ENCODE measurements around the gene TENT5C.

Gene TENT5C

DNA sequence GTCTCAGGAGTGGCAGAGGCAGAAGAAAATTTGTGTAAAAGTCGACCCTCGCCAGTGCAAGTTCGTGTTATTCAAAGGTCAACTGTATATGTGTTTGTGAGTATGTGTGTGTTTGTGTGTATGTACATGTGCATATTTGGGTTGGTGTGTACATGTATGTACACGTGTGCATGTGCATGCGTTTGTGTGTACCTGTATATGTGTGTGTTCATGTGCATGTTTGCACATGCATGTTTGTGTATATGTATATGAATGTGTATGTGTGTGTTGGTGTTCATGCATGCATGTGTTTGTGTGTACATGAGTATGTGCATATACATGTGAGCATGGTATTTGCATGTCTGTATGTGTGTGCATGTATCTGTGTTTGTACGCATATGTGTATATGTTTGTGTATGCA, 21.7 kb upstream of the TENT5C start:
- DNase-seq (ENCODE audit: low read depth): no peak
- TF ChIP-seq CTCF (conservative IDR thresholded peaks at IDR 0.05; ENCODE audit: low read length): no peak
- H3K4me3 ChIP-seq (ENCODE audit: low read length): no peak overlapping the region

DNA sequence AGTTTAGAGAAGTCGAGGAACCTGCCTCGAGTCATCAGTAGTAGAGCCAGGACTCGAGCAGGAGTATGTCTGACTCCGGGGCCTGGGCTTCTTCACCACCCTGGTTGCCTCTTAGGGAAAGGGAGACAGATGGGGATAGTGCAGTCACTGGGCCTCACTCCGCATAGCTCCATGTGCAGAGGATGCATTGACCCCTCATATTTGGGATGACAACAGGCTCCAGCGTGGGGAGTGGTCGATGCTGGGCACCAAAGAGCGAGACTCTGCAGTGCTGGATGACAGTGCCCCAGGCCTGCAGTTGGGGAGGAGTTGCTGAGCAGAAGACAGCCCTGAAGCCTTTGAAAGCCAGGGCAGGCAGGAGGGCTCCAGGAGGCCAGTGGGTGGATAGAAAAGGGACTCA, 20.8 kb upstream of the TENT5C start:
- DNase-seq (ENCODE audit: low read depth): no peak
- no peak overlapping the region for H3K4me3 ChIP-seq (ENCODE audit: low read length)
- TF ChIP-seq CTCF (conservative IDR thresholded peaks at IDR 0.05; ENCODE audit: low read length): no peak

DNA sequence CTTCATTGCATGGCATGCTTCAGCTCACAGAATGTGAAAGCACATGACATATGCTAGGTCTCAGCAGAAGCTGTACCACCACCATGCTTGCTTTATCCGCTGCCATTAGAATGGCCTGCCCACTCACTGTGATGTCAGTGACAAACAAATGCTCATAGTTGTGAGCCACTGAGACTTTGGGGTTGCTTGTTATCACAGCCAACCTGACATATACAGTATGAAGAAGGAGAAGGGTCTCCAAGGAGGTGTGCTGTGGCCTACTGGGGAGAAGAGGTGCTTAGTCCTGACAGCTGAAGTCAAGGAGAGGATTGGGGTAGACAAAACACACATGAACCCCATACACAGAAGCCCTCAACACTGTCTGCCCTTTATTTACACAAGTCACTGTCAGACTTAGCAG, 19.5 kb upstream of the TENT5C start:
- DNase-seq (ENCODE audit: low read depth): no peak
- no peak for TF ChIP-seq CTCF (conservative IDR thresholded peaks at IDR 0.05; ENCODE audit: low read length)

GRCh38 chr1:117586747-117587498, 18.9 kb upstream of the TENT5C start:
- DNase-seq (ENCODE audit: low read depth): peak; percentile 58
- H3K4me3 ChIP-seq (ENCODE audit: low read length): no peak overlapping the region
- TF ChIP-seq CTCF (conservative IDR thresholded peaks at IDR 0.05; ENCODE audit: low read length): peak; percentile 38

More for the DNA sequence above, 19.5 kb upstream of the TENT5C start:
- no peak overlapping the region for H3K4me3 ChIP-seq (ENCODE audit: low read length)

DNA sequence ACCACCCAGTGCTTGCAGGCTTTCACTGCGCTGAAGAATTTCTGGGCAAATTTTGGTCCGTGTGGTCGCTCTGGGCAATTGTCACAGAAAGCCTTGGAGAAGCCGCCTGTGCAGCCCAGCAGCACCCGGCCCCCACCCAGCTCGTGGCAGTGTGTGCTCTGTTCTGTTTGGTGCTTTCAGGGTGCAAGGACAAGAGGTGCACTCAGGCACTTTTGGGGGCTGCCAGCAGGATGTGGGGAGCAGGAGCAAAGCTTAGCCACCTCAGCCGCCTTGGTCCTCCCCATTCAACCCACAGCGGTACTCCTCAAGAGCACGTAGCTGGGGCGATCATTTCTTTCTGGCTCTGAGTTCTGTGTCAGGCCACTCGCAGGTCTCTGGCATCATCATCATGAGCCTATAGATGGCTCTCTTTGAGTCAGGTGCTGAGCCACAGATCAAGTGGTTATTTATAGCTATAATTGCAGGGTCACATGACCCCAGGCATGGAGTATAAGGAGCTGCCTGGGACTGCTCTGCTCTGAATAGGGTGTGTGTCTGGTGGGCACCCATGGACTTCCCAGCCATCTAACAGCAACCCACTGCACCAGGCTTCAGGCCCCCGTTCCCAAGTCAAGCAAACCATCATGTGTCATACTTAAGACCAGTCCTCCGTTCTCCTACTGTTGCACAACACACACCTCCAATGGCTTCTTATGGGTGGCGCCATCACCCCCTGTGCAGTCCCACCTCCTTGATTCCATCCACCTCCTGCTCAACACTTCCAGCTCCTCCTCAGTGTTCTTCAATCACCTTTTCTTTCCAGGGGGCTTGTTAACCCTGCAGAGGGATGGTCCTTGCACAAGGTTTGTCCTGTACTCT, 18.1 kb upstream of the TENT5C start:
- TF ChIP-seq CTCF (conservative IDR thresholded peaks at IDR 0.05; ENCODE audit: low read length): no peak
- H3K4me3 ChIP-seq (ENCODE audit: low read length): no peak overlapping the region
- DNase-seq (ENCODE audit: low read depth): no peak

- DNase-seq (ENCODE audit: low read depth): no peak
- H3K4me3 ChIP-seq (ENCODE audit: low read length): no peak overlapping the region
- no peak for TF ChIP-seq CTCF (conservative IDR thresholded peaks at IDR 0.05; ENCODE audit: low read length)
Observed at GRCh38 chr1:117589544-117589943, 16.3 kb upstream of the TENT5C start.

All from AG10803 (cell line).